ENCODE data around the gene ZNF691. TPM values are rescaled to one million over a fixed set of nuclear protein-coding genes. Genes with fewer than 3 reads are reported as not detected.

Gene ZNF691
- total and polyA plus RNA-seq, 2 donors (not counting 3 experiments of a cell fraction or from before 2014, with no cell fraction given), result 6.6 to 6.9 TPM

DNA sequence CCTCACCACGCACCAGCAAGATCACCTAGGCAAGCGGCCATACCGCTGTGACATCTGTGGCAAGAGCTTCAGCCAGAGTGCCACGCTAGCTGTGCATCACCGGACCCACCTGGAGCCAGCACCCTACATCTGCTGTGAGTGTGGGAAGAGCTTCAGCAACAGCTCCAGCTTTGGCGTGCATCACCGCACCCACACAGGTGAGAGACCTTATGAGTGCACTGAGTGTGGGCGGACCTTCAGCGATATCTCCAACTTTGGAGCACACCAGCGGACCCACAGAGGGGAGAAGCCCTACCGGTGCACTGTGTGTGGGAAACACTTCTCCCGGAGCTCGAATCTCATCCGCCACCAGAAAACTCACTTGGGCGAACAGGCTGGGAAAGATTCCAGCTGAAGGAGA is 5.0 kb downstream of the ZNF691 start:
- Histone ChIP-seq H3K27me3 (ENCODE audit: control insufficient read depth in 2 of 2, insufficient read depth in 2 of 2, low read length in 2 of 2) (no peaks in the 10 kb centered on the region), H3K27ac (ENCODE audit: insufficient read depth, low read depth, low read length) (no peak overlapping the region), H4K20me1 (replicated peaks; ENCODE audit: control insufficient read depth, extremely low read depth, insufficient read depth, low read length) (no peaks in the 10 kb centered on the region), H3K4me1 (ENCODE audit: control insufficient read depth, extremely low read depth, insufficient read depth, low read length) (peaks cover 6% of the 10 kb centered on the region), H3K9me3 (replicated peaks; ENCODE audit: control insufficient read depth, insufficient read depth, low read length) (no peaks in the 10 kb centered on the region), H3K9me1 (replicated peaks; ENCODE audit: control insufficient read depth, extremely low read depth, insufficient read depth, low read length) (no peaks in the 10 kb centered on the region), H3K4me2 (ENCODE audit: insufficient read depth, low read length) (no peak overlapping the region), H3K79me2 (ENCODE audit: control insufficient read depth, insufficient read depth, low read length) (peaks cover 5% of the 10 kb centered on the region), H2AFZ (ENCODE audit: low read depth, low read length) (no peak overlapping the region), H3K4me3 (replicated peaks in 1 of 3; ENCODE audit: insufficient read depth in 1 of 3, low read depth in 1 of 3, low read length in 3 of 3) (no peak overlapping the region), H3K36me3 (ENCODE audit: control insufficient read depth in 2 of 2, extremely low read depth in 1 of 2, insufficient read depth in 2 of 2, low read length in 2 of 2) (peaks cover 0 to 17% of the 10 kb centered on the region in 2 experiments), H3K9ac (replicated peaks; ENCODE audit: extremely low read depth, insufficient read depth, low read length) (no peak overlapping the region)
- POLR2A ChIA-PET, result no interaction called here
- intact Hi-C loops (cut with micrococcal nuclease), result no loop called here
- TF ChIP-seq, protein P1, sequence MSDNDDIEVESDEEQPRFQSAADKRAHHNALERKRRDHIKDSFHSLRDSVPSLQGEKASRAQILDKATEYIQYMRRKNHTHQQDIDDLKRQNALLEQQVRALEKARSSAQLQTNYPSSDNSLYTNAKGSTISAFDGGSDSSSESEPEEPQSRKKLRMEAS (IDR thresholded peaks at IDR 0.05; ENCODE audit: insufficient read depth, insufficient read length), result no peak
- TF ChIP-seq, protein P2, sequence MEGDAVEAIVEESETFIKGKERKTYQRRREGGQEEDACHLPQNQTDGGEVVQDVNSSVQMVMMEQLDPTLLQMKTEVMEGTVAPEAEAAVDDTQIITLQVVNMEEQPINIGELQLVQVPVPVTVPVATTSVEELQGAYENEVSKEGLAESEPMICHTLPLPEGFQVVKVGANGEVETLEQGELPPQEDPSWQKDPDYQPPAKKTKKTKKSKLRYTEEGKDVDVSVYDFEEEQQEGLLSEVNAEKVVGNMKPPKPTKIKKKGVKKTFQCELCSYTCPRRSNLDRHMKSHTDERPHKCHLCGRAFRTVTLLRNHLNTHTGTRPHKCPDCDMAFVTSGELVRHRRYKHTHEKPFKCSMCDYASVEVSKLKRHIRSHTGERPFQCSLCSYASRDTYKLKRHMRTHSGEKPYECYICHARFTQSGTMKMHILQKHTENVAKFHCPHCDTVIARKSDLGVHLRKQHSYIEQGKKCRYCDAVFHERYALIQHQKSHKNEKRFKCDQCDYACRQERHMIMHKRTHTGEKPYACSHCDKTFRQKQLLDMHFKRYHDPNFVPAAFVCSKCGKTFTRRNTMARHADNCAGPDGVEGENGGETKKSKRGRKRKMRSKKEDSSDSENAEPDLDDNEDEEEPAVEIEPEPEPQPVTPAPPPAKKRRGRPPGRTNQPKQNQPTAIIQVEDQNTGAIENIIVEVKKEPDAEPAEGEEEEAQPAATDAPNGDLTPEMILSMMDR (IDR thresholded peaks at IDR 0.05; ENCODE audit: extremely low read depth in 1 of 2, insufficient read depth in 1 of 2, low read depth in 1 of 2, low read length in 2 of 2), result no peak
- TF ChIP-seq MYC (IDR thresholded peaks at IDR 0.05; ENCODE audit: low read depth, low read length) (no peak), JUN (IDR thresholded peaks at IDR 0.05; ENCODE audit: borderline replicate concordance, insufficient read depth, insufficient read length, low read depth) (no peak), EZH2 (IDR thresholded peaks at IDR 0.05; ENCODE audit: borderline replicate concordance, low read depth, low read length, severe bottlenecking) (no peak), FOS (IDR thresholded peaks at IDR 0.05; ENCODE audit: borderline replicate concordance, insufficient read depth, low read length) (no peak), POLR2AphosphoS5 (IDR thresholded peaks at IDR 0.05; ENCODE audit: insufficient read depth, low read depth, low read length) (no peak), GATA2 (IDR thresholded peaks at IDR 0.05; ENCODE audit: insufficient read depth, insufficient read length, low read depth, low read length) (no peak)
- DNase-seq (ENCODE audit: low read depth, low spot score) (no peak), FAIRE-seq (no peak)
- dilution Hi-C loops (cut with MboI; ENCODE audit: extremely low pct_ligation_motif_present, low sequenced_read_pairs), result no loop called here
- no TSS peak for BruUV-seq (replicated peaks)
- CTCF ChIA-PET, result no interaction called here

Measured in endothelial cell of umbilical vein (primary cell).